ENCODE data around the gene CD82. TPM values are rescaled to one million over a fixed set of nuclear protein-coding genes. Genes with fewer than 3 reads are reported as not detected.
A peak's percentile ranks its signal among the peaks of the same experiment; 100 is the strongest.

Gene CD82
- polyA plus RNA-seq, 3 donors, result 40.8 to 89.0 (median 43.0) TPM

GRCh38 chr11:44585421-44585820 lies 20.0 kb downstream of the CD82 start:
- no peak overlapping the region for H3K27ac Mint-ChIP-seq

GRCh38 chr11:44589301-44589700 lies 23.8 kb downstream of the CD82 start:
- peaks cover 0 to 3% (median 0%) of the 10 kb centered on the region in 3 donors for H3K27me3 Mint-ChIP-seq (ENCODE audit: low read depth in 3 of 3)
- peaks cover 27 to 30% of the 10 kb centered on the region in 2 donors for H3K4me1 ChIP-seq (ENCODE audit: control insufficient read depth in 1 of 2, insufficient read depth in 2 of 2, low read length in 2 of 2)
- no peak overlapping the region for H3K4me3 Mint-ChIP-seq
- no peak overlapping the region for H3K9ac ChIP-seq (ENCODE audit: insufficient read depth, low read length, poor library complexity, severe bottlenecking)
- H3K36me3 Mint-ChIP-seq, result peaks cover 67 to 76% of the 10 kb centered on the region in 2 donors
- no peaks in the 10 kb centered on the region for H3K27me3 ChIP-seq (ENCODE audit: control insufficient read depth in 2 of 2, insufficient read depth in 2 of 2, low read length in 2 of 2)
- H3K9me3 ChIP-seq (replicated peaks in 1 of 2; ENCODE audit: control insufficient read depth in 1 of 2, insufficient read depth in 1 of 2, low read length in 2 of 2), result no peaks in the 10 kb centered on the region
- no peak for DNase-seq
- H4K20me1 ChIP-seq (ENCODE audit: insufficient read depth, low read length), result peaks cover 4% of the 10 kb centered on the region
- no peak overlapping the region for H3K4me3 ChIP-seq (replicated peaks in 1 of 3; ENCODE audit: low read depth in 2 of 3, low read length in 3 of 3)
- H3K27ac ChIP-seq (ENCODE audit: low read depth in 1 of 2, low read length in 2 of 2), result no peak overlapping the region
- H2AFZ ChIP-seq (ENCODE audit: insufficient read depth, low read depth, low read length, poor library complexity, severe bottlenecking), result no peak overlapping the region
- peaks cover 0 to 3% (median 0%) of the 10 kb centered on the region in 7 donors for H3K9me3 Mint-ChIP-seq
- H3K4me1 Mint-ChIP-seq, result peaks cover 27% of the 10 kb centered on the region
- peak overlapping the region in 1 of 7 donors; percentile 10 for H3K27ac Mint-ChIP-seq
- H3K4me2 ChIP-seq (replicated peaks; ENCODE audit: extremely low read depth, low read length, poor library complexity, severe bottlenecking), result no peak overlapping the region
- intact Hi-C loops (cut with micrococcal nuclease), result loop anchor here in 1 of 2 donors (2.0 kb wide), 1 partner anchor 14 kb away; no protein-coding TSS in a partner anchor
- WGBS (ENCODE audit: insufficient coverage), result 100% methylated on average over 3 of the region's 3 CpGs
- H3K36me3 ChIP-seq (replicated peaks in 1 of 2; ENCODE audit: control insufficient read depth in 1 of 2, insufficient read depth in 2 of 2, low read length in 2 of 2), result peaks cover 20 to 52% of the 10 kb centered on the region in 2 donors
- TF ChIP-seq, protein P1, sequence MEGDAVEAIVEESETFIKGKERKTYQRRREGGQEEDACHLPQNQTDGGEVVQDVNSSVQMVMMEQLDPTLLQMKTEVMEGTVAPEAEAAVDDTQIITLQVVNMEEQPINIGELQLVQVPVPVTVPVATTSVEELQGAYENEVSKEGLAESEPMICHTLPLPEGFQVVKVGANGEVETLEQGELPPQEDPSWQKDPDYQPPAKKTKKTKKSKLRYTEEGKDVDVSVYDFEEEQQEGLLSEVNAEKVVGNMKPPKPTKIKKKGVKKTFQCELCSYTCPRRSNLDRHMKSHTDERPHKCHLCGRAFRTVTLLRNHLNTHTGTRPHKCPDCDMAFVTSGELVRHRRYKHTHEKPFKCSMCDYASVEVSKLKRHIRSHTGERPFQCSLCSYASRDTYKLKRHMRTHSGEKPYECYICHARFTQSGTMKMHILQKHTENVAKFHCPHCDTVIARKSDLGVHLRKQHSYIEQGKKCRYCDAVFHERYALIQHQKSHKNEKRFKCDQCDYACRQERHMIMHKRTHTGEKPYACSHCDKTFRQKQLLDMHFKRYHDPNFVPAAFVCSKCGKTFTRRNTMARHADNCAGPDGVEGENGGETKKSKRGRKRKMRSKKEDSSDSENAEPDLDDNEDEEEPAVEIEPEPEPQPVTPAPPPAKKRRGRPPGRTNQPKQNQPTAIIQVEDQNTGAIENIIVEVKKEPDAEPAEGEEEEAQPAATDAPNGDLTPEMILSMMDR (IDR thresholded peaks at IDR 0.05), result no peak
- H3K79me2 ChIP-seq (ENCODE audit: insufficient read depth, low read length), result no peaks in the 10 kb centered on the region

More at GRCh38 chr11:44585421-44585820, 20.0 kb downstream of the CD82 start:
- H3K36me3 Mint-ChIP-seq, result peaks cover 67 to 69% of the 10 kb centered on the region in 2 donors
- Histone ChIP-seq H3K79me2 (ENCODE audit: insufficient read depth, low read length) (peaks cover 19% of the 10 kb centered on the region), H3K4me1 (ENCODE audit: control insufficient read depth in 1 of 2, insufficient read depth in 2 of 2, low read length in 2 of 2) (peaks cover under 1 to 2% of the 10 kb centered on the region in 2 donors), H4K20me1 (ENCODE audit: insufficient read depth, low read length) (peaks cover 30% of the 10 kb centered on the region), H3K4me3 (replicated peaks in 1 of 3; ENCODE audit: low read depth in 2 of 3, low read length in 3 of 3) (no peak overlapping the region), H3K9ac (ENCODE audit: insufficient read depth, low read length, poor library complexity, severe bottlenecking) (no peak overlapping the region), H3K36me3 (replicated peaks in 1 of 2; ENCODE audit: control insufficient read depth in 1 of 2, insufficient read depth in 2 of 2, low read length in 2 of 2) (peaks cover 20 to 76% of the 10 kb centered on the region in 2 donors), H3K27me3 (ENCODE audit: control insufficient read depth in 2 of 2, insufficient read depth in 2 of 2, low read length in 2 of 2) (no peaks in the 10 kb centered on the region), H3K9me3 (replicated peaks in 1 of 2; ENCODE audit: control insufficient read depth in 1 of 2, insufficient read depth in 1 of 2, low read length in 2 of 2) (peaks cover 5% of the 10 kb centered on the region in 2 donors), H3K4me2 (replicated peaks; ENCODE audit: extremely low read depth, low read length, poor library complexity, severe bottlenecking) (no peak overlapping the region), H3K27ac (ENCODE audit: low read depth in 1 of 2, low read length in 2 of 2) (no peak overlapping the region), H2AFZ (ENCODE audit: insufficient read depth, low read depth, low read length, poor library complexity, severe bottlenecking) (no peak overlapping the region)
- no peak overlapping the region for H3K4me3 Mint-ChIP-seq
- peaks cover 0 to 1% (median 0%) of the 10 kb centered on the region in 3 donors for H3K27me3 Mint-ChIP-seq (ENCODE audit: low read depth in 3 of 3)
- H3K9me3 Mint-ChIP-seq, result peaks cover 2 to 19% (median 6%) of the 10 kb centered on the region in 7 donors
- H3K4me1 Mint-ChIP-seq, result peaks cover 2% of the 10 kb centered on the region
- DNase-seq, result no peak
- TF ChIP-seq, protein P1 (IDR thresholded peaks at IDR 0.05), result no peak
- intact Hi-C loops (cut with micrococcal nuclease), result no loop called here
- WGBS (ENCODE audit: insufficient coverage), result 100% methylated on average over 3 of the region's 5 CpGs

Data from CD14-positive monocyte (primary cell).